Limb (tissue), 2 donors: ENCODE measurements around the gene GJB6.

Source experiments
- DNase-seq, 2 donors: peaks; one replicate each; pipeline ENCODE4 v3.0.0-alpha.2; 2016; ENCODE audit errors: extremely low spot score in 2 of 2

GJB6 gene

GRCh38 chr13:20227730-20228129 lies 4.4 kb downstream of the GJB6 start:
- DNase-seq = no peak

DNA sequence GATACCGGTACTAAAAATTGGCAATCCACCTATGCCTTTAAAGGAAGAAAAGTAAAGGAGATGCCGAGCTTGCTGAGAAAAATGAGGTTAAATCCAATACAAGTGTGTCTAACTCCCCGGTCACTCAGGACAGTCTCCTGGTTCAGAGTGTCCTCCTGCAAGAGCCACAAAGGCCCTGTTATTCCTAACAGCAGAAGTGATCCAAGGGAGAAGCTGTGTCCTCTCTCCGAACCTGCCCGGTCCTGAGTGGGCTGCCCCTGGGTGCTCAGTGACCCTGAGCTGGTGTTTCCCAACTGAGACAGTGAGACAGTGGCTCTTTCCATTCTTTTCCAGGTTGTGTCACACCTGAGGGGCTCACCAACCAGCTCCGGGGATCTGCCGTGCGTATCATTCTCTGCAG lies 4.8 kb downstream of the GJB6 start:
- DNase-seq = no peak

DNA sequence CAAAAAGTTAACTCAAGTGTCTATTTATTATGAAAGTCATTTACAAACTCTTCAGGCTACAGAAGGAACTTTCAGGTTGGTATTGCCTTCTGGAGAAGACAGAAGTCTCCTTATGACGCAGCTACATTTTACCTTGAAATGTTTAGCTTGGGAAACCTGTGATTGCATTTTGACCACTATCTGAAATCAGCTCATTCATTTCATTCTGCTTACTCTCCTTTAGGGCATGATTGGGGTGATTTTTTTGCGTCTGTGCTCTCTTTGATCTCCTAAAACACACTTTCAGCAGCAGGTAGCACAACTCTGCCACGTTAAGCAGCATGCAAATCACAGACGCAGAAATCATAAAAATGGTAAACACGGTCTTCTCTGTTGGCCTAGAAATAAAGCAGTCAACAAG lies 9.6 kb downstream of the GJB6 start:
- DNase-seq = no peak

GRCh38 chr13:20221772-20222171 lies 10.3 kb downstream of the GJB6 start:
- no peak for DNase-seq

DNA sequence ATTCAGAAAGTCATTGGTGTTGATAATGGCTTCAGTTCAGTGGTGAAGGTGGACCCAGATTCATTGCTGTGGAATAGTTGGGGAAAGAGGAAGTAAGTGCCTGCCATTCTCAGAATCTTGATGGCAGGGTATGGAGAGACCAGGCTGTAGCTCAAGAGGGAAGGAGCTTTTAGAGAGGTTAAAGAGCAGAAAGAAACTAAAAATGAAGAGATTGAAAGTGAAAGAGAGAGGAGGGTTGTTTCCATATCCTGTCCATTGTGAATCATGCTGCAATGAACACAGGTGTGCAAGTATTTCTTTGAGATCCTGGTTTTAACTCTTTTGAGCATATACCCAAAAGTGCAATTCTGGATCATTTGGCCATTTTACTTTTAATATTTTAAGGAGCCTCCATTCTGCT lies 12.5 kb downstream of the GJB6 start:
- DNase-seq = no peak

DNA sequence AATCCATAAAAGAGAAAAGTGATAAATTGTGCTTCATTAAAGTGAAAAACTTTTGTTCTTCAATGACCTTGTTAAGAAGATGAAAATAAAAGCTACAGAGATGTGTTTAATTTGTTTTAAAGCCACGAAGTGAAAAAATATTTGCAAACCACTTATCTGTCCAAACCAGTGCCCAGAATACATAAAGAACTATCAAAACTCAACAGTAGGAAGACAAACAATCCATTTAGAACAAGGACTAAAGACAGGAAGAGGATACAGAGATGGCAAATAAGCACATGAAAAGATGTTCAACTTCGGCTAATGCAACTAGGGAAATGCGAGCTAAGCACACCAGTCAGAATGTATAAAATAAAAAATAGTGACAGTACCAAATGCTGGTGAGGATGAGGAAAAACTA lies 15.0 kb downstream of the GJB6 start:
- DNase-seq = no peak

- no peak for DNase-seq
These were observed 22.2 kb downstream of the GJB6 start for GRCh38 chr13:20209948-20210347.

DNA sequence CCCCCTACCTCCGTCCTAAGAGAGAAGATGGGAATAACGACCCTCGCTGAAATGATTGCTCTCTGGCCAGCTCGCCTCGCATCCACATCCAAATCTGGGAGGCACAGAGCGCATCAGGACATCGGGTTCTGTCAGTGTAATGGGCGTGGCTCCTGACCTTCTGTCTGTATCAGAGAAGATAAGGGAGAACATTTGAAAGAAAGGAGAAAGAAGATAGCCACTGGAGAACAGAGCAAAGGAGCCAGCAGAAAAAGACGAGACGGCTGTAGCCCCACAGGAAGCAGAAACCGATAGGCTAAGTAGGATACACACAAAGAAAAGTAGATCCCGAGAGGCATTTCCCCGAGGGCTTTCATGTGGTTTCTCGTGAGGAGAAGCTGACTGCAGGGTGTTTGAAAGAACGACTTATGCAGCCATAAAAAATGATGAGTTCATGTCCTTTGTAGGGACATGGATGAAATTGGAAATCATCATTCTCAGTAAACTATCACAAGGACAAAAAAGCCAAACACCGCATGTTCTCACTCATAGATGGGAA lies 25.4 kb downstream of the GJB6 start:
- no peak for DNase-seq

DNA sequence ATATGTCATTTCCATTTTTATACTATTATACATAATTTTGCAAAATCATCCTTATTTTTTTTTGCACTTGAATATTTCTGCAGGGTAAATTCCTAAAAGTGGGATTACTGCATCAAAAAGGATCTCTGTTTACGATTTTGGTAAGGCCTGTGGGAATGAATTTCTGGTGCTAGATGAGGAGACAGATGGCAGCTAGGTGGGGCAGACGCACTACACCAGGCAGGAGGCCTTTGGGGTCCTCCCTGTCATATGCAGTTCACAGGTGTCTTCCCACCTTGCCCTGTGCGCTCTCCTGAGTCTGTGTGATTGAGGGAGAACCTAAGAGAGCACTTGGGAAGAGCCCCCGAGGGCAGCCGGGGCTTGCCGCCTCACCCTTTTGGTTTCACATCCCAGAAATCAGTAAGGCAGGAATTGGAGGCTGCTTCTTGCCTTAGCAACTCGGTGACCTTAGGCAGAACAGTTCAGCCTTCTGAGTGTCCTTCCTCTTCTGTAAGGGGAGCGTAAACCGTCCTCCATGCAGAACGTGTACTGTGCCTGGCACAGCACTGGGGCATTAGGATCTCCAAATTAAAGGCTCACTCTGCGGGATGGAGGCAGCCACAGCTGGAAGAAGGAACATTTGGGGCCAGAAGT lies 25.9 kb downstream of the GJB6 start:
- DNase-seq = no peak

GRCh38 chr13:20198781-20199180 lies 33.3 kb downstream of the GJB6 start:
- DNase-seq = no peak

DNA sequence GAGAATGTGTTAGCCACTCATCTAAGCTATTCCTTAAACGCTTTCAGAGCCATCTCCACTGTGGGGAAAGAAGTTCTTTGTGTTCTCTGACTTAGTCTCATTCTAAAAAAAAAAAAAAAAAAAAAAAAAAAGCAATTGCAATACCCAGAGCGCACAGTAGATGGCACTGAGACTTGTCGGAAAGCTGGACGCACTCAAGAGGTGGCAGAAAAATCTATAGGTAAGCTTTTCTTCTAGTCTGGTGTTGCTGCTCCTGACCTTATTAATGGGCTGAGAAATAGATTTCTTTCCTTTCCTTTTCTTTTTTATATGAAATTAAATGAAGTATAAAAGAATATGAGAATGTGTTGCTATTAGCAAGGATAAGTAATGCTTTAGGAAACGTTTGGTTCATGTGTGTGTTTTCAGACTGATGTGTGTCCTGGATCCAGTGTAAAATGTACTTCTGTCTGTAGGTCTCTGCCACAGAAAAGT lies 34.7 kb downstream of the GJB6 start:
- DNase-seq = peak in 1 of 2 donors; percentile 52

GRCh38 chr13:20195801-20196200 lies 36.3 kb downstream of the GJB6 start:
- no peak for DNase-seq

DNA sequence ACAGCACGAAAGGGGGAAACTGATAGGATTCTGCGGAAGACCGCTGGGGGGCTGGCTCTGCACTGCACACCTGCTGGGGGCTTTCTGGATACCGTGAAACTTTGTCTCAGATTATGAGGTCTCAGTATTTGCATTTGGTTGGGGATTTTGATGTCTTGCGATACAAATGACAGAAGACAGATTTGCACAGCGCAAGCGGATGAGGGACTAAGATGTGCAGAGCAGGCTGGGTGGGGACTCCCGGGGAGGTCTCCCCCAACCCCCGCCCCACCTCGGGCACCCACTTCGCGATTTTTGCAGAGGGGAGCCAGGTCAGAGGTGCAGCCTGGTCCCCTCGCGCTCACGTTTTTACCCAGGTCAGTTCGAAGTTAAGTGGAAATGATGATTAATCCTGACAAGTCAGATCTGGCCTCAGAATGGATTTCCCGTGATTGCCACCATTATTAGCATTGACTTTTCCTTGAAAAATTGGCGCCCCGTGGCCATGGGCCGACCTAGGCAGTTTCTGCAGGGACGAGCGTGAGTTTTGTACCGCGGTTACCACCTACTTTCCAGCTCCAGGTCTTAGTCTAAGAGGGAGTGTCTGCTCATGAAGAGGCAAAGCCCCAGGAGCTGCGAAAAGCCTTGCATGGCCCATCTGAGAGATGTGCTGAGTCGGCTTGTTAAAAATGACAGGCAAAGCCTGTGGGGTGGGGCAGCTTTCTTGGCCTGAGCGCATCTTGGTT lies 38.0 kb downstream of the GJB6 start:
- DNase-seq = no peak

DNA sequence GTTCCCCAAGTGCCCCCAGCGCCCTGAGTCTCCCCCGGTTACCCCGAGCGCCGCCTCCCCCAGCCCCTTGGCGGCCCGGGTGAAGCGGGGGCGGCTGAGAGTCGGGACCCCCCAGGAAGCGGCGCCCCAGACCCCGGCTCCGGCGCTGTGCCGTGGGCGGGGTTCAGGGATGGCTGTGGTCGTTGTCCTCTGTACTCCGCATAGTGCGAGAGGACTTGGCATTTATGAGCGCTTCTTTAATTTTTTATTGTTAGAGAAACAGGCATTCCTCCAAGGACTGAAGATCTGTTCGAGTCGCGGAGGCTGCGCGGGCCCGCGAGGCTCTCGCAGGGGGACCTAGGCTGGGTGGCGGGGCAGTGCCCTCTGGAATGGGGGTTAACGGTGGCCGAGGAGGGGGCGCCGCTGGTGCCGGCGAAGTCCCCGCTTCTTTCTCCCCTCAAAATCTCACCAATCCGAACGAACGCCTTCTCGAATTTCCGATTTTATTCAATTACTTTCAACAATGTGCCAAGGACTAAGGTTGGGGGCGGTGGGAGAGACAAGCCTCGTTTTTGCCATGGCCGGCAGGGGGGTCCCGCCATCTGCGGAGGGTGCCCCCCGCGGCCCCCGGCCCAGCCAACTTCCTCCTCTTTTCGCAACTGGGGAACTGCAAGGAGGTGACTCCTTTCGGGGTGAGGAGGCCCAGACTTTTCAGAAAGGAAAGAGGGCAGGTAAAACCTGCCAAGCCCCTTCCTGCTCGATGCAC lies 38.8 kb downstream of the GJB6 start:
- peak in 1 of 2 donors; percentile 51 for DNase-seq

DNA sequence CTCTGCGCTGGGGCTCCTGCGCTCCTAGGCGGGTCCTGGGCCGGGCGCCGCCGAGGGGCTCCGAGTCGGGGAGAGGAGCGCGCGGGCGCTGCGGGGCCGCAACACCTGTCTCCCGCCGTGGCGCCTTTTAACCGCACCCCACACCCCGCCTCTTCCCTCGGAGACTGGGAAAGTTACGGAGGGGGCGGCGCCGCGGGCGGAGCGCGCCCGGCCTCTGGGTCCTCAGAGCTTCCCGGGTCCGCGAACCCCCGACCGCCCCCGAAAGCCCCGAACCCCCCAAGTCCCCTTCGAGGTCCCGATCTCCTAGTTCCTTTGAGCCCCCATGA lies 39.3 kb downstream of the GJB6 start, which contains the start of gene GJB2:
Gene GJB2, minus strand, starts transcription at position 103 of the 326 bp plus-strand sequence. CDS start 3,357 bp downstream, outside the sequence.
- no peak for DNase-seq

DNA sequence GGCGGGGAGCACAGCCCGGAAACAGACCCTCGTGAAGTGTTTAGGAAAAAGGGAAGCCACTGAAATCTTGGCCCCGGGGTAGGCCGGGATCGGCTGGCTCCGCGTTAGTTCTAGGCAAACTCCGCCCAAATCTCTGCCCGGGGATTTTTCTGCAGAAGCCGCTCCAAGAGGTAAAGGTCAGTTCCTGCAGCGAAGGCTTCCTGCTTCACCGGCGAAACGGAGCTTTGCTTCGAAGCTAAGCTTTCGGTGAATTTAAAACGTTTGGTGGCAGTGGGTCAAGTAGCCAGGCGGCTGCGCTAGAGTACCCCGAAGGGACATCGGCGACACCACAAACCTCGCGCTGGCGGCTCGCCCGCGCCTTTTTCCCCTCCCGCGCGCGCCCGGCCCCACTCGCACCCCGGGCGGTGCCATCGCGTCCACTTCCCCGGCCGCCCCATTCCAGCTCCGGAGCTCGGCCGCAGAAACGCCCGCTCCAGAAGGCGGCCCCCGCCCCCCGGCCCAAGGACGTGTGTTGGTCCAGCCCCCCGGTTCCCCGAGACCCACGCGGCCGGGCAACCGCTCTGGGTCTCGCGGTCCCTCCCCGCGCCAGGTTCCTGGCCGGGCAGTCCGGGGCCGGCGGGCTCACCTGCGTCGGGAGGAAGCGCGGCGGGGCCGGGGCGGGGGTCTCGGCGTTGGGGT lies 39.8 kb downstream of the GJB6 start:
- peak in 1 of 2 donors; percentile 49 for DNase-seq

GRCh38 chr13:20191311-20192157 lies 40.6 kb downstream of the GJB6 start:
- DNase-seq = no peak

GRCh38 chr13:20190481-20191310 lies 41.4 kb downstream of the GJB6 start:
- DNase-seq = no peak

DNA sequence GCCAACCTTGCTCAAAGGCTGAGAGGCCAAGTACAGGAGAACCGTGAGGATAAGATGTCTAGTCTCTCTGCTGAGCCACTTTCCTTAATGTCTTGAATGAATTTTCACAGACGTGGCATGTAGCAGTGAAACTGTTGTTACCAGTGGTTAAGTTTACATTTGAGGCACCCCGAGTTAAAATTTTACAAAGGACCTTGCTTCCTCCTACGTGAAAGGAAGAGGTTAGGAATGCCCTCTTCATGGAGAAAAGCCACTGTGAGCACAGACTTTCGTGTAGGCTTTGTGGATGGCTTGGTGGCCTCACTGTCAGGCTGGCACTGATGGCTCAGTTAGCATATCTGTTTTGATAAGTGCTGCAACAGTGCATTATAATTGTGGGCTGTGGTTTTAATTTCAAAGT lies 42.0 kb downstream of the GJB6 start:
- DNase-seq = no peak
